SJSA1 (cell line): ENCODE measurements around the gene MYOM1. TPM values are rescaled to one million over a fixed set of nuclear protein-coding genes. Genes with fewer than 3 reads are reported as not detected.
"Not testable (repeated sequence)": the region's sequence is repeated elsewhere in the genome, so short reads cannot be mapped to it uniquely, and the experiment has no call there.

ENCODE experiments used
- DNase-seq, 2 experiments: peaks; one replicate each; pipeline ENCODE4 v3.0.0-alpha.2; 2015 to 2020; ENCODE audit warnings: low spot score in 2 of 2, low read depth in 1 of 2
- H3K27ac ChIP-seq: fragments of 250-450 bp; sonication (Bioruptor Pico); 2 replicates; pipeline ENCODE4 v1.5.1; 2020; ENCODE audit warnings: mild to moderate bottlenecking, moderate library complexity
- H3K27me3 ChIP-seq: fragments of 250-450 bp; sonication (Bioruptor Pico); replicated peaks from 2 replicates; pipeline ENCODE4 v1.5.1; 2020; ENCODE audit warnings: mild to moderate bottlenecking, moderate library complexity
- H3K36me3 ChIP-seq: fragments of 250-450 bp; sonication (Bioruptor Pico); 2 replicates; pipeline ENCODE4 v1.5.1; 2020; ENCODE audit warnings: mild to moderate bottlenecking
- H3K4me1 ChIP-seq: fragments of 250-450 bp; sonication (Bioruptor Pico); replicated peaks from 2 replicates; pipeline ENCODE4 v1.6.1; 2021; ENCODE audit warnings: mild to moderate bottlenecking
- H3K4me3 ChIP-seq: fragments of 250-450 bp; sonication (Bioruptor Pico); 2 replicates; pipeline ENCODE4 v1.5.1; 2020; ENCODE audit warnings: mild to moderate bottlenecking
- H3K9me3 ChIP-seq: fragments of 250-450 bp; sonication (Bioruptor Pico); replicated peaks from 2 replicates; pipeline ENCODE4 v1.5.1; 2020; ENCODE audit warnings: mild to moderate bottlenecking
- total RNA-seq: library from RNA; depleted of rRNA; stranded (reverse); fragments of >200 nt; shearing (Covaris generic); gene quantifications from 2 replicates; pipeline ENCODE4 v1.2.3, GENCODE V29; 2014

Gene MYOM1
- total RNA-seq, 1 experiment from 2014 or later = not detected

- DNase-seq = peak in 1 of 2 experiments; percentile 39
- Histone ChIP-seq H3K36me3 (no peaks in the 10 kb centered on the region), H3K27ac (no peak overlapping the region), H3K9me3 (no peaks in the 10 kb centered on the region), H3K4me3 (no peak overlapping the region), H3K27me3 (no peaks in the 10 kb centered on the region), H3K4me1 (peaks cover 33% of the 10 kb centered on the region)
These were observed 152.6 kb downstream of the MYOM1 start for GRCh38 chr18:3067165-3067661.

GRCh38 chr18:3066341-3067110 lies 153.2 kb downstream of the MYOM1 start:
- DNase-seq = no peak
- H3K4me1 ChIP-seq = peaks cover 40% of the 10 kb centered on the region
- no peak overlapping the region for H3K4me3 ChIP-seq
- H3K36me3 ChIP-seq = no peaks in the 10 kb centered on the region
- no peaks in the 10 kb centered on the region for H3K9me3 ChIP-seq
- H3K27me3 ChIP-seq = no peaks in the 10 kb centered on the region
- no peak overlapping the region for H3K27ac ChIP-seq

- H3K36me3 ChIP-seq, DNase-seq, H3K9me3 ChIP-seq, H3K27me3 ChIP-seq, H3K27ac ChIP-seq, H3K4me3 ChIP-seq: not testable (repeated sequence)
- peaks cover 31% of the 10 kb centered on the region for H3K4me1 ChIP-seq
These were observed 156.0 kb downstream of the MYOM1 start for GRCh38 chr18:3063766-3064165.

- DNase-seq = peak in 1 of 2 experiments; percentile 57
- Histone ChIP-seq H3K9me3 (no peaks in the 10 kb centered on the region), H3K27ac (no peak overlapping the region), H3K27me3 (no peaks in the 10 kb centered on the region), H3K4me3 (no peak overlapping the region), H3K4me1 (peaks cover 32% of the 10 kb centered on the region), H3K36me3 (no peaks in the 10 kb centered on the region)
These were observed 156.7 kb downstream of the MYOM1 start for GRCh38 chr18:3062798-3063680.

GRCh38 chr18:3061581-3062312 lies 158.0 kb downstream of the MYOM1 start:
- Histone ChIP-seq H3K4me3 (no peak overlapping the region), H3K36me3 (no peaks in the 10 kb centered on the region), H3K4me1 (peaks cover 38% of the 10 kb centered on the region), H3K9me3 (no peaks in the 10 kb centered on the region), H3K27me3 (no peaks in the 10 kb centered on the region), H3K27ac (no peak overlapping the region)
- DNase-seq = peak in 1 of 2 experiments; percentile 46

GRCh38 chr18:3060667-3061580 lies 158.8 kb downstream of the MYOM1 start:
- no peak for DNase-seq
- Histone ChIP-seq H3K27me3 (no peaks in the 10 kb centered on the region), H3K9me3 (no peaks in the 10 kb centered on the region), H3K27ac (no peak overlapping the region), H3K4me1 (peaks cover 43% of the 10 kb centered on the region), H3K36me3 (no peaks in the 10 kb centered on the region), H3K4me3 (no peak overlapping the region)

- DNase-seq = no peak
- Histone ChIP-seq H3K4me1 (peaks cover 43% of the 10 kb centered on the region), H3K9me3 (no peaks in the 10 kb centered on the region), H3K36me3 (no peaks in the 10 kb centered on the region), H3K4me3 (no peak overlapping the region), H3K27me3 (no peaks in the 10 kb centered on the region), H3K27ac (no peak overlapping the region)
These were observed 160.5 kb downstream of the MYOM1 start for GRCh38 chr18:3059272-3059671.

- H3K4me3 ChIP-seq = no peak overlapping the region
- DNase-seq = peak in 1 of 2 experiments; percentile 40
- no peaks in the 10 kb centered on the region for H3K27me3 ChIP-seq
- peaks cover 43% of the 10 kb centered on the region for H3K4me1 ChIP-seq
- no peak overlapping the region for H3K27ac ChIP-seq
- H3K9me3 ChIP-seq = no peaks in the 10 kb centered on the region
- H3K36me3 ChIP-seq = no peaks in the 10 kb centered on the region
These were observed 161.2 kb downstream of the MYOM1 start for GRCh38 chr18:3058328-3059191.

- H3K4me3 ChIP-seq = no peak overlapping the region
- no peak overlapping the region for H3K27ac ChIP-seq
- peaks cover 39% of the 10 kb centered on the region for H3K4me1 ChIP-seq
- no peaks in the 10 kb centered on the region for H3K9me3 ChIP-seq
- no peaks in the 10 kb centered on the region for H3K27me3 ChIP-seq
- no peaks in the 10 kb centered on the region for H3K36me3 ChIP-seq
- DNase-seq = no peak
These were observed 162.2 kb downstream of the MYOM1 start for GRCh38 chr18:3057526-3057925.

- no peak for DNase-seq
- no peak overlapping the region for H3K4me3 ChIP-seq
- no peaks in the 10 kb centered on the region for H3K36me3 ChIP-seq
- no peaks in the 10 kb centered on the region for H3K9me3 ChIP-seq
- peaks cover 36% of the 10 kb centered on the region for H3K4me1 ChIP-seq
- H3K27ac ChIP-seq = no peak overlapping the region
- no peaks in the 10 kb centered on the region for H3K27me3 ChIP-seq
These were observed 163.5 kb downstream of the MYOM1 start for GRCh38 chr18:3056311-3056710.

GRCh38 chr18:3055816-3056215 lies 164.0 kb downstream of the MYOM1 start:
- Histone ChIP-seq H3K36me3 (no peaks in the 10 kb centered on the region), H3K9me3 (no peaks in the 10 kb centered on the region), H3K27me3 (no peaks in the 10 kb centered on the region), H3K4me3 (no peak overlapping the region), H3K4me1 (peaks cover 36% of the 10 kb centered on the region), H3K27ac (no peak overlapping the region)
- DNase-seq = no peak

- no peak overlapping the region for H3K4me3 ChIP-seq
- H3K4me1 ChIP-seq = peaks cover 36% of the 10 kb centered on the region
- H3K27ac ChIP-seq = no peak overlapping the region
- no peaks in the 10 kb centered on the region for H3K27me3 ChIP-seq
- no peaks in the 10 kb centered on the region for H3K36me3 ChIP-seq
- DNase-seq = no peak
- no peaks in the 10 kb centered on the region for H3K9me3 ChIP-seq
These were observed 164.5 kb downstream of the MYOM1 start for GRCh38 chr18:3055186-3055728.
